Body of pancreas (tissue), 4 donors: ENCODE data around the gene FBXO10.

ENCODE experiments used
- CTCF ChIP-seq, 7 experiments: fragments of 450-650 bp in 4 of 7; fragments of 200-600 bp in 3 of 7; sonication (generic) in 3 of 7; IDR thresholded peaks; one replicate each; pipeline ENCODE4 v1.5.1; 2016 to 2019; ENCODE audit warnings: antibody characterized with exemption in 7 of 7
- POLR2A ChIP-seq, 3 donors: fragments of 450-650 bp; IDR thresholded peaks; one replicate each; pipeline ENCODE4 v1.6.1; 2016; ENCODE audit warnings: antibody characterized with exemption in 3 of 3, mild to moderate bottlenecking in 2 of 3

- peak; percentile 61 to 83 (median 80) for TF ChIP-seq POLR2A (IDR thresholded peaks at IDR 0.05)
- no peak for TF ChIP-seq CTCF (IDR thresholded peaks at IDR 0.05)
Measured at GRCh38 chr9:37485389-37486255, 90.6 kb downstream of the FBXO10 start, which contains the start of gene POLR1E.
